Measurements from ENCODE around the gene ADIPOR2. TPM values are rescaled to one million over a fixed set of nuclear protein-coding genes. Genes with fewer than 3 reads are reported as not detected.

The ADIPOR2 gene, protein sequence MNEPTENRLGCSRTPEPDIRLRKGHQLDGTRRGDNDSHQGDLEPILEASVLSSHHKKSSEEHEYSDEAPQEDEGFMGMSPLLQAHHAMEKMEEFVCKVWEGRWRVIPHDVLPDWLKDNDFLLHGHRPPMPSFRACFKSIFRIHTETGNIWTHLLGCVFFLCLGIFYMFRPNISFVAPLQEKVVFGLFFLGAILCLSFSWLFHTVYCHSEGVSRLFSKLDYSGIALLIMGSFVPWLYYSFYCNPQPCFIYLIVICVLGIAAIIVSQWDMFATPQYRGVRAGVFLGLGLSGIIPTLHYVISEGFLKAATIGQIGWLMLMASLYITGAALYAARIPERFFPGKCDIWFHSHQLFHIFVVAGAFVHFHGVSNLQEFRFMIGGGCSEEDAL
- 35.9 and 38.9 TPM in 2 replicates for total RNA-seq
- 20.3 TPM for total RNA-seq (2013)
- polyA plus RNA-seq = 9.2 and 10.5 TPM in 2 replicates
- 11.1 and 12.0 TPM in 2 replicates for polyA minus RNA-seq

DNA sequence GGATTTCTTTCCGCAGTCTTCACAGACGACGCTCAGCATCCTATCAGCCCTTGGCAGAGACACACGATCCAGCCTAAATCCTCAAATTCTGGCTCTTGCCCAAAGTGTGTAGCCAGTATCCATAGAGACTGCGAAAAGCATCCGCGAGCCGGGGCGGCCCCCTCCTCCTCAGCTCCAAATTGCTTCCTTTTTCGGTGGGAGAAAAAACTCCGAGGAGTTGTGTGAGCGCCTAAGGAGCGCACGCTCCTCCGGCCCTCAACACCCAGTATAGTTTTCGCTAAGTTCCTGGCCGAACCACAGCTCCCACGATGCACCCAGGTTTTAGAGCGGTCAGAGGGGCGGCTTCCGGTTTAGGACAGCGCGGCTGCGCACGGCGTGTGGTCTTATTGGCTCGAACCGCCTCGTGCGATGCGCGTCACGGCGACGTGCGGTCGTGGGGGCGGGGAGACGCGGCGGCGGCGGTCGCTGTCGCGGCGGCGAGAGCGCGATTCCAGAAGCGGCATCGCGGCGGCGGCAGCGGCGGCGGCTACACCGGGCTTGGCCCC is at the start of gene ADIPOR2:
ADIPOR2 (plus strand) TSS at position 493 of the 545 bp plus-strand sequence. CDS start 63,274 bp downstream, outside the sequence.
- H3K4me1 ChIP-seq (ENCODE audit: control insufficient read depth in 2 of 2, insufficient read depth in 2 of 2, low read length in 2 of 2) = peaks cover 28 to 30% of the 10 kb centered on the region in 2 donors
- H3K36me3 ChIP-seq (replicated peaks in 1 of 2; ENCODE audit: control extremely low read depth in 1 of 2, control insufficient read depth in 1 of 2, extremely low read depth in 1 of 2, insufficient read depth in 2 of 2, low read length in 1 of 2) = no peaks in the 10 kb centered on the region
- H3K9me3 ChIP-seq (ENCODE audit: control extremely low read depth in 1 of 3, control insufficient read depth in 2 of 3, insufficient read depth in 1 of 3, low read length in 2 of 3) = no peaks in the 10 kb centered on the region
- ATAC-seq (ENCODE audit: low read depth) = peak; percentile 94
- Mint-ChIP-seq H3K4me3 (peak within 1 kb of the TSS; percentile 86), H3K27me3 (peaks cover 6% of the 10 kb centered on the region), H3K27ac (peak within 1 kb of the TSS; percentile 96), H3K9me3 (ENCODE audit: insufficient read depth) (no peaks in the 10 kb centered on the region), H3K4me1 (peaks cover 36% of the 10 kb centered on the region)
- peak within 1 kb of the TSS; percentile 89 for H3K4me2 ChIP-seq (replicated peaks; ENCODE audit: low read depth, low read length, poor library complexity, severe bottlenecking)
- POLR2A ChIA-PET = interaction anchor here (0.6 to 1.0 kb wide), 2 partner anchors 28 to 29 kb away, joined by 5 to 7 read pairs; no protein-coding TSS in a partner anchor
- no peaks in the 10 kb centered on the region for H3K27me3 ChIP-seq (replicated peaks in 1 of 4; ENCODE audit: control extremely low read depth in 1 of 4, control insufficient read depth in 3 of 4, insufficient read depth in 4 of 4, low read length in 3 of 4)
- peak within 1 kb of the TSS; percentile 51 to 91 (median 78) for H3K4me3 ChIP-seq (ENCODE audit: control extremely low read depth in 1 of 5, extremely low read depth in 1 of 5, insufficient read depth in 1 of 5, low read depth in 2 of 5, low read length in 4 of 5)
- peak; percentile 97 for DNase-seq
- peak within 1 kb of the TSS; percentile 92 for H3K9ac ChIP-seq (ENCODE audit: low read length)
- CTCF ChIA-PET = interaction anchor here (0.9 to 5.0 kb wide), 7 partner anchors 19 to 249 kb away, joined by 3 to 23 read pairs (median 6); no protein-coding TSS in a partner anchor
- peaks cover 13% of the 10 kb centered on the region for H4K20me1 ChIP-seq (ENCODE audit: control insufficient read depth, insufficient read depth, low read length, poor library complexity, severe bottlenecking)
- peaks cover 44% of the 10 kb centered on the region for H3K79me2 ChIP-seq (ENCODE audit: control insufficient read depth, insufficient read depth, low read length)
- intact Hi-C loops (cut with micrococcal nuclease) = loop anchor here (1.0 to 5.0 kb wide), 7 partner anchors 30 to 1288 kb away; partner anchors contain the start of genes CCDC77, DCP1B and FBXL14
- peak within 1 kb of the TSS; percentile 81 to 97 for H3K27ac ChIP-seq (ENCODE audit: low read length in 2 of 2)
- under 1% methylated on average over 58 of the region's 59 CpGs for WGBS (ENCODE audit: insufficient coverage)
- TF ChIP-seq, protein P1, sequence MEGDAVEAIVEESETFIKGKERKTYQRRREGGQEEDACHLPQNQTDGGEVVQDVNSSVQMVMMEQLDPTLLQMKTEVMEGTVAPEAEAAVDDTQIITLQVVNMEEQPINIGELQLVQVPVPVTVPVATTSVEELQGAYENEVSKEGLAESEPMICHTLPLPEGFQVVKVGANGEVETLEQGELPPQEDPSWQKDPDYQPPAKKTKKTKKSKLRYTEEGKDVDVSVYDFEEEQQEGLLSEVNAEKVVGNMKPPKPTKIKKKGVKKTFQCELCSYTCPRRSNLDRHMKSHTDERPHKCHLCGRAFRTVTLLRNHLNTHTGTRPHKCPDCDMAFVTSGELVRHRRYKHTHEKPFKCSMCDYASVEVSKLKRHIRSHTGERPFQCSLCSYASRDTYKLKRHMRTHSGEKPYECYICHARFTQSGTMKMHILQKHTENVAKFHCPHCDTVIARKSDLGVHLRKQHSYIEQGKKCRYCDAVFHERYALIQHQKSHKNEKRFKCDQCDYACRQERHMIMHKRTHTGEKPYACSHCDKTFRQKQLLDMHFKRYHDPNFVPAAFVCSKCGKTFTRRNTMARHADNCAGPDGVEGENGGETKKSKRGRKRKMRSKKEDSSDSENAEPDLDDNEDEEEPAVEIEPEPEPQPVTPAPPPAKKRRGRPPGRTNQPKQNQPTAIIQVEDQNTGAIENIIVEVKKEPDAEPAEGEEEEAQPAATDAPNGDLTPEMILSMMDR (IDR thresholded peaks at IDR 0.05) = no peak
- no peak for TF ChIP-seq EZH2 (IDR thresholded peaks at IDR 0.05; ENCODE audit: borderline replicate concordance, insufficient read depth, low read depth, low read length, poor library complexity, severe bottlenecking)
- H2AFZ ChIP-seq (ENCODE audit: insufficient read depth, low read depth, low read length, poor library complexity, severe bottlenecking) = peak within 1 kb of the TSS; percentile 95

All from B cell (primary cell).